Spleen (tissue), 7 donors: ENCODE data around the gene C12orf57.

Experiments used
- CTCF ChIP-seq, 11 experiments: fragments of 200-600 bp in 7 of 11; fragments of 450-650 bp in 4 of 11; sonication (generic) in 4 of 11; IDR thresholded peaks in 8 of 11; conservative IDR thresholded peaks in 3 of 11; 1 replicate in 7 of 11; 2 replicates in 4 of 11; pipeline versions ENCODE4 v1.4.0 to v1.8.0; 2016 to 2021; ENCODE audit warnings: antibody characterized with exemption in 11 of 11, inconsistent platforms in 4 of 11, mild to moderate bottlenecking in 1 of 11
- POLR2A ChIP-seq, 3 donors: fragments of 450-650 bp; IDR thresholded peaks; one replicate each; pipeline ENCODE4 v1.5.1; 2017; ENCODE audit warnings: antibody characterized with exemption in 3 of 3, mild to moderate bottlenecking in 1 of 3
- POLR2AphosphoS5 ChIP-seq, 3 donors: sonication (generic); formaldehyde crosslinking; IDR thresholded peaks; one replicate each; pipeline ENCODE4 v1.5.1; 2017; ENCODE audit warnings: antibody characterized with exemption in 3 of 3
- donor health status: DM: no; HTN: no; CAD: no; lungs with moderate emphysema.
- donor health status: DM: no; HTN: no; CAD: no.
- donor health status: DM: no; HTN: no; CAD: no.

GRCh38 chr12:6941267-6941666, 2.6 kb upstream of the C12orf57 start:
- TF ChIP-seq CTCF (IDR thresholded peaks at IDR 0.05 in 8 of 11, conservative IDR thresholded peaks at IDR 0.05 in 3 of 11) (no peak), POLR2A (IDR thresholded peaks at IDR 0.05) (no peak), POLR2AphosphoS5 (IDR thresholded peaks at IDR 0.05) (peak; percentile 39 to 78 (median 46))
